Esophagus muscularis mucosa (tissue), 4 donors: Measurements from ENCODE around the gene NKAIN2.

Experiments
- CTCF ChIP-seq, 3 experiments: fragments of 200-600 bp in 2 of 3; fragments of 450-650 bp in 1 of 3; sonication (generic) in 2 of 3; IDR thresholded peaks; one replicate each; pipeline ENCODE4 v1.5.1; 2017 to 2019; ENCODE audit warnings: antibody characterized with exemption in 3 of 3, mild to moderate bottlenecking in 2 of 3, moderate library complexity in 1 of 3
- EP300 ChIP-seq: sonication (generic); formaldehyde crosslinking; IDR thresholded peaks from one replicate; pipeline ENCODE4 v1.6.1; 2017; ENCODE audit warnings: antibody characterized with exemption
- POLR2A ChIP-seq: fragments of 450-650 bp; IDR thresholded peaks from one replicate; pipeline ENCODE4 v1.6.1; 2017; ENCODE audit warnings: antibody characterized with exemption, moderate library complexity, mild to moderate bottlenecking, low read depth
- POLR2AphosphoS5 ChIP-seq, 2 donors: sonication (generic); formaldehyde crosslinking; IDR thresholded peaks; one replicate each; pipeline ENCODE4 v1.6.1; 2017; ENCODE audit warnings: antibody characterized with exemption in 2 of 2

- no peak for TF ChIP-seq POLR2AphosphoS5 (IDR thresholded peaks at IDR 0.05)
- no peak for TF ChIP-seq POLR2A
- no peak for TF ChIP-seq CTCF (IDR thresholded peaks at IDR 0.05)
- no peak for TF ChIP-seq EP300
Observed at GRCh38 chr6:124027392-124027791, 223.7 kb downstream of the NKAIN2 start.
